Omental fat pad (tissue), 4 donors: Measurements from ENCODE around the gene ABCB11. TPM values are rescaled to one million over a fixed set of nuclear protein-coding genes. Genes with fewer than 3 reads are reported as not detected.
A peak's percentile ranks its signal among the peaks of the same experiment; 100 is the strongest.

Experiments
- ATAC-seq: fragments of 150-250 bp; one replicate; pipeline ENCODE4 v1.9.1; 2016; ENCODE audit warnings: mild to moderate bottlenecking, moderate library complexity; ENCODE audit not compliant: low FRiP score
- DNase-seq: peaks from one replicate; pipeline ENCODE4 v3.0.0-alpha.2; 2019; ENCODE audit warnings: low spot score
- CTCF ChIP-seq, 3 donors: fragments of 450-650 bp; IDR thresholded peaks; one replicate each; pipeline ENCODE4 v1.5.1; 2016 to 2017; ENCODE audit warnings: antibody characterized with exemption in 3 of 3, mild to moderate bottlenecking in 3 of 3, moderate library complexity in 2 of 3
- total RNA-seq, 4 donors: library from RNA; depleted of rRNA; stranded (reverse); fragments of >200 nt; gene quantifications; one replicate each; pipeline ENCODE4 v1.1.0, GENCODE V29; 2016

ABCB11 gene
- total RNA-seq, 4 donors from 2014 or later: 0.24 to 1.2 (median 0.66) TPM

GRCh38 chr2:169039702-169040101 lies 8.6 kb upstream of the ABCB11 start:
- ATAC-seq (no peak), DNase-seq (no peak)
- TF ChIP-seq CTCF (IDR thresholded peaks at IDR 0.05): no peak

- DNase-seq (no peak), ATAC-seq (peak; percentile 37)
- no peak for TF ChIP-seq CTCF (IDR thresholded peaks at IDR 0.05)
Measured at GRCh38 chr2:169038338-169038757, 7.2 kb upstream of the ABCB11 start.

- DNase-seq (no peak), ATAC-seq (no peak)
- no peak for TF ChIP-seq CTCF (IDR thresholded peaks at IDR 0.05)
Measured at GRCh38 chr2:169036736-169037440, 5.8 kb upstream of the ABCB11 start.

- ATAC-seq (no peak), DNase-seq (no peak)
- no peak for TF ChIP-seq CTCF (IDR thresholded peaks at IDR 0.05)
Measured at GRCh38 chr2:169035887-169036286, 4.8 kb upstream of the ABCB11 start.

GRCh38 chr2:169034984-169035544 lies 3.9 kb upstream of the ABCB11 start:
- no peak for TF ChIP-seq CTCF (IDR thresholded peaks at IDR 0.05)
- ATAC-seq: no peak
- DNase-seq: no peak

GRCh38 chr2:169034256-169034655 lies 3.1 kb upstream of the ABCB11 start:
- DNase-seq (no peak), ATAC-seq (no peak)
- no peak for TF ChIP-seq CTCF (IDR thresholded peaks at IDR 0.05)

- no peak for DNase-seq
- ATAC-seq: no peak
- TF ChIP-seq CTCF (IDR thresholded peaks at IDR 0.05): no peak
Measured at GRCh38 chr2:169029341-169029740, 1.8 kb downstream of the ABCB11 start.
